NCI-H1694 treated with DMSO at 0.1 percent for 48 hours (cell line): Measurements from ENCODE around the gene TNP2.
"Not testable (repeated sequence)": the region's sequence is repeated elsewhere in the genome, so short reads cannot be mapped to it uniquely, and the experiment has no call there.

ENCODE experiments used
- DNase-seq: peaks from one replicate; lab custom pipeline; 2025; lab: John Stamatoyannopoulos, UW

Gene TNP2

GRCh38 chr16:11300560-11300892, 31.4 kb upstream of the TNP2 start:
- no peak for DNase-seq

GRCh38 chr16:11299865-11300559, 30.9 kb upstream of the TNP2 start:
- DNase-seq, result no peak

- DNase-seq, result not testable (repeated sequence)
These were observed 29.9 kb upstream of the TNP2 start for GRCh38 chr16:11298950-11299547.

- no peak for DNase-seq
These were observed 29.2 kb upstream of the TNP2 start for GRCh38 chr16:11298143-11298900.

GRCh38 chr16:11297492-11298142, 28.5 kb upstream of the TNP2 start:
- no peak for DNase-seq

GRCh38 chr16:11296706-11297491, 27.8 kb upstream of the TNP2 start:
- DNase-seq, result no peak

- no peak for DNase-seq
These were observed 27.2 kb upstream of the TNP2 start for GRCh38 chr16:11296351-11296705.

GRCh38 chr16:11295672-11296071, 26.5 kb upstream of the TNP2 start:
- no peak for DNase-seq

- DNase-seq, result no peak
These were observed 23.1 kb upstream of the TNP2 start for GRCh38 chr16:11292076-11292748.

- no peak for DNase-seq
These were observed 22.1 kb upstream of the TNP2 start for GRCh38 chr16:11291091-11291703.

- DNase-seq, result no peak
These were observed 21.2 kb upstream of the TNP2 start for GRCh38 chr16:11290102-11290893.

GRCh38 chr16:11289696-11290095, 20.6 kb upstream of the TNP2 start:
- not testable (repeated sequence) for DNase-seq

GRCh38 chr16:11289202-11289601, 20.1 kb upstream of the TNP2 start:
- DNase-seq, result no peak

GRCh38 chr16:11285842-11286241, 16.7 kb upstream of the TNP2 start:
- DNase-seq, result no peak

GRCh38 chr16:11283820-11284248, 14.7 kb upstream of the TNP2 start:
- DNase-seq, result no peak

- DNase-seq, result no peak
These were observed 11.7 kb upstream of the TNP2 start, which contains the start of gene PRM1 for GRCh38 chr16:11280616-11281522. TSS of gene PRM1 (minus strand) at chr16:11281330. CDS start at chr16:11281238, 92 bp downstream.

- no peak for DNase-seq
These were observed 9.8 kb upstream of the TNP2 start for GRCh38 chr16:11278681-11279628.
